GM23248 (cell line): ENCODE data around the gene GGACT.

Source experiments
- EZH2 ChIP-seq: fragments of 200-600 bp; sonication (generic); IDR thresholded peaks from 2 replicates; pipeline ENCODE4 v1.6.1; 2018; ENCODE audit warnings: antibody characterized with exemption, mild to moderate bottlenecking; ENCODE audit not compliant: insufficient read depth, poor library complexity, severe bottlenecking
- EZH2phosphoT487 ChIP-seq: fragments of 200-600 bp; sonication (generic); IDR thresholded peaks from 2 replicates; pipeline ENCODE4 v1.6.1; 2018; ENCODE audit warnings: antibody characterized with exemption, moderate library complexity, mild to moderate bottlenecking, low read depth; ENCODE audit not compliant: insufficient read depth

DNA sequence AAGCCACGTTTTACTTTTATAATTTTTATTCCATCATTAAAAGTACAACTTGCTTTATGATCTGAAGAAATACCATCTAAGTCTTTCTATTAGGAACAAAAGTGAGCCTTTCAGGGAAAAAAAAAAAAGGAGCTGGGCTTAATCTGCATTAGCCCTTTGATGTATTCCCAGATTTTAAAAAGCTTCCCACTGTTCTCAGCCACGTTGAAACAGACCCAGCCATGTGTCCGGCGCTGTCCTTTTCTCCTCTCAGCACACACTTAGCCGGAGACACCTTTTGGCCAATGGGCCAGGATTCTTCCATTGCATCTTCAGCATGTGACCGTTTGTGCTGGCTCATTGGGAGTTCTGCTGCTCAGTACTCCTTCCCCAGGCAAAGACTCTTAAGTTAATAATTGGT lies 105.5 kb downstream of the GGACT start:
- TF ChIP-seq EZH2phosphoT487 (no peak), EZH2 (no peak)
